H9 (cell line): ENCODE data around the gene TNFRSF4. TPM values are rescaled to one million over a fixed set of nuclear protein-coding genes. Genes with fewer than 3 reads are reported as not detected.

Source experiments
- DNase-seq: peaks from one replicate; pipeline ENCODE4 v3.0.0-alpha.2; 2017
- H2AFZ ChIP-seq: one replicate; pipeline ENCODE4 v1.6.1; 2013; ENCODE audit warnings: mild to moderate bottlenecking, low read length, control low read depth, moderate library complexity
- H2AK5ac ChIP-seq: 2 replicates; pipeline ENCODE4 v1.6.1; 2013; ENCODE audit warnings: low read length, control low read depth, mixed read lengths; ENCODE audit not compliant: insufficient read length
- H2BK120ac ChIP-seq: one replicate; pipeline ENCODE4 v1.6.1; 2013; ENCODE audit warnings: low read depth, mild to moderate bottlenecking, low read length, control low read depth, inconsistent platforms; ENCODE audit not compliant: poor library complexity, severe bottlenecking
- H2BK12ac ChIP-seq: 2 replicates; pipeline ENCODE4 v1.6.1; 2013; ENCODE audit warnings: low read length, control low read depth, mixed read lengths, low read depth; ENCODE audit not compliant: insufficient read length
- H2BK15ac ChIP-seq: 2 replicates; pipeline ENCODE4 v1.6.1; 2013; ENCODE audit warnings: low read depth, low read length, control low read depth
- H2BK20ac ChIP-seq: one replicate; pipeline ENCODE4 v1.6.1; 2013; ENCODE audit warnings: low read depth, mild to moderate bottlenecking, low read length, control low read depth, inconsistent platforms; ENCODE audit not compliant: poor library complexity, severe bottlenecking
- H2BK5ac ChIP-seq: 2 replicates; pipeline ENCODE4 v1.6.1; 2013; ENCODE audit warnings: low read length, control low read depth, mixed read lengths; ENCODE audit not compliant: insufficient read length
- H3K14ac ChIP-seq: 2 replicates; pipeline ENCODE4 v1.6.1; 2013; ENCODE audit warnings: low read length, control low read depth; ENCODE audit not compliant: insufficient read depth
- H3K18ac ChIP-seq: 2 replicates; pipeline ENCODE4 v1.6.1; 2013; ENCODE audit warnings: low read depth, mild to moderate bottlenecking, mixed read lengths, low read length, control low read depth; ENCODE audit not compliant: insufficient read length
- H3K23ac ChIP-seq: 2 replicates; pipeline ENCODE4 v1.6.1; 2013; ENCODE audit warnings: low read length, control low read depth, mixed read lengths, low read depth; ENCODE audit not compliant: insufficient read length
- H3K23me2 ChIP-seq: 2 replicates; pipeline ENCODE4 v1.6.1; 2013; ENCODE audit warnings: low read depth, mild to moderate bottlenecking, mixed read lengths, low read length, control low read depth; ENCODE audit not compliant: insufficient read length, poor library complexity, severe bottlenecking
- H3K27ac ChIP-seq: 2 replicates; pipeline ENCODE4 v1.5.1; 2013; ENCODE audit warnings: low read length, control low read depth, mixed read lengths, low read depth; ENCODE audit not compliant: insufficient read length
- H3K27me3 ChIP-seq: 2 replicates; pipeline ENCODE4 v1.6.1; 2013; ENCODE audit warnings: low read length, control low read depth, inconsistent platforms; ENCODE audit not compliant: insufficient read depth
- H3K4ac ChIP-seq: 2 replicates; pipeline ENCODE4 v1.6.1; 2013; ENCODE audit warnings: low read depth, mild to moderate bottlenecking, control low read depth, inconsistent platforms, low read length, moderate library complexity
- H3K4me1 ChIP-seq: 2 replicates; pipeline ENCODE4 v1.6.1; 2013; ENCODE audit warnings: low read length, control low read depth, inconsistent platforms; ENCODE audit not compliant: insufficient read depth
- H3K4me2 ChIP-seq: 2 replicates; pipeline ENCODE4 v1.6.1; 2013; ENCODE audit warnings: low read length, control low read depth, mixed read lengths; ENCODE audit not compliant: insufficient read length, insufficient read depth
- H3K56ac ChIP-seq: 2 replicates; pipeline ENCODE4 v1.6.1; 2013; ENCODE audit warnings: low read depth, mild to moderate bottlenecking, mixed read lengths, low read length, control low read depth; ENCODE audit not compliant: insufficient read length
- H3K79me1 ChIP-seq: 2 replicates; pipeline ENCODE4 v1.6.1; 2013; ENCODE audit warnings: low read depth, mild to moderate bottlenecking, moderate library complexity, low read length, control low read depth, inconsistent platforms; ENCODE audit not compliant: insufficient read depth, poor library complexity, severe bottlenecking
- H3K79me2 ChIP-seq: 2 replicates; pipeline ENCODE4 v1.6.1; 2013; ENCODE audit warnings: low read length, control low read depth, inconsistent platforms; ENCODE audit not compliant: insufficient read depth
- H3K9ac ChIP-seq: 2 replicates; pipeline ENCODE4 v1.6.1; 2013; ENCODE audit warnings: low read length, control low read depth, mixed read lengths; ENCODE audit not compliant: insufficient read length; ENCODE audit errors: extremely low read depth
- H3K9me3 ChIP-seq: one replicate; pipeline ENCODE4 v1.6.1; 2013; ENCODE audit warnings: low read depth, low read length, inconsistent platforms; ENCODE audit not compliant: control insufficient read depth
- H3T11ph ChIP-seq: one replicate; pipeline ENCODE4 v1.6.1; 2013; ENCODE audit warnings: mild to moderate bottlenecking, low read length, control low read depth, inconsistent platforms
- H4K20me1 ChIP-seq: one replicate; pipeline ENCODE4 v1.6.1; 2013; ENCODE audit not compliant: control insufficient read depth, insufficient read length, insufficient read depth
- H4K5ac ChIP-seq: 2 replicates; pipeline ENCODE4 v1.6.1; 2013; ENCODE audit warnings: low read depth, mild to moderate bottlenecking, mixed read lengths, low read length, control low read depth; ENCODE audit not compliant: insufficient read length
- H4K8ac ChIP-seq: replicated peaks from 2 replicates; pipeline ENCODE4 v1.6.1; 2013; ENCODE audit warnings: low read length, control low read depth, mixed read lengths, low read depth; ENCODE audit not compliant: insufficient read length
- H4K91ac ChIP-seq: 2 replicates; pipeline ENCODE4 v1.6.1; 2013; ENCODE audit warnings: low read depth, mild to moderate bottlenecking, moderate library complexity, mixed read lengths, low read length, control low read depth; ENCODE audit not compliant: insufficient read length
- H3K27ac Mint-ChIP-seq, 3 experiments: 2 replicates in 2 of 3; 3 replicates in 1 of 3; pipeline ENCODE4 v1.8.0; 2020 to 2021; ENCODE audit warnings: mixed read lengths in 3 of 3, mild to moderate bottlenecking in 1 of 3, moderate library complexity in 1 of 3
- H3K27me3 Mint-ChIP-seq: 2 replicates; pipeline ENCODE4 v1.8.0; 2021; ENCODE audit warnings: low read depth, mild to moderate bottlenecking, moderate library complexity, mixed read lengths
- H3K36me3 Mint-ChIP-seq, 3 experiments: 2 replicates in 2 of 3; 3 replicates in 1 of 3; pipeline ENCODE4 v1.8.0; 2020 to 2021; ENCODE audit warnings: low read depth in 3 of 3, mixed read lengths in 3 of 3; ENCODE audit not compliant: insufficient read depth in 1 of 3
- H3K4me1 Mint-ChIP-seq, 2 experiments: 2 replicates each; pipeline ENCODE4 v1.8.0; 2020; ENCODE audit warnings: mixed read lengths in 2 of 2
- H3K4me3 Mint-ChIP-seq, 2 experiments: 2 replicates in 1 of 2; 3 replicates in 1 of 2; pipeline ENCODE4 v1.8.0; 2020 to 2021; ENCODE audit warnings: mild to moderate bottlenecking in 2 of 2, mixed read lengths in 2 of 2, moderate library complexity in 1 of 2
- H3K9me3 Mint-ChIP-seq, 2 experiments: 2 replicates in 1 of 2; 3 replicates in 1 of 2; pipeline ENCODE4 v1.8.0; 2020; ENCODE audit warnings: mild to moderate bottlenecking in 2 of 2, mixed read lengths in 2 of 2, moderate library complexity in 1 of 2
- WGBS: extraction: QIAGEN DNeasy Blood & Tissue Kit; methylation state at CpG from one replicate; pipeline ENCODE4 v1.1.7; 2013; ENCODE audit warnings: missing lambda C conversion rate, low lambda C conversion rate, mixed read lengths; ENCODE audit not compliant: insufficient read length; ENCODE audit errors: extremely low coverage; 5-methylcytosine and 5-hydroxymethylcytosine counted together
- total RNA-seq: library from RNA; stranded (reverse); gene quantifications from 2 replicates; pipeline ENCODE4 v1.2.1, GENCODE V29; 2021
- TF ChIP-seq, protein P1 (sequence below): fragments of 200-600 bp; sonication (generic); conservative IDR thresholded peaks from 3 replicates; pipeline ENCODE4 v1.8.0; 2021; ENCODE audit warnings: antibody characterized with exemption, mild to moderate bottlenecking

TNFRSF4 gene
- total RNA-seq, 1 experiment from 2014 or later: 0.24 TPM

DNA sequence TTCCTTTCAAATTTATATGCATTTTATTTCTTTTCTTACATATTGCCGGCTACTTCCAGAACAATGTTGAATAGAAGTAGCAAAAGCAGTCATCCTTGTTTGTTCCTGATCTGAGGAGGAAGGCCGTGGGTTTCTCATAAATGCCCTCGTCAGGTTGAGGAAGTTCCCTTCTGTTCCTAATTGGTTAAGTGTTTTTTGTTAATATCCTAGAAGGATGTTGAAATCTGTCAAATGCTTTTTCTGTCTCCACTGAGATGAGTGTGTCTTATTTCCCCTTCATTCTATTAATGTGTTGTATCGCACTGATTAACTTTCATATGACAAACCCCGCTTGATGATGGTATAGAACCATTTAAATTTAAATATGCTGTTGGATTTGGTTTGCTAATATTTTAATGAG lies 24.8 kb downstream of the TNFRSF4 start:
- Histone ChIP-seq H3K14ac (no peak overlapping the region), H2BK12ac (no peak overlapping the region), H3K56ac (no peak overlapping the region), H2AFZ (no peak overlapping the region), H3K9me3 (peaks cover 12% of the 10 kb centered on the region), H3K79me1 (no peaks in the 10 kb centered on the region), H4K8ac (no peak overlapping the region), H2BK120ac (no peak overlapping the region), H3K79me2 (no peaks in the 10 kb centered on the region), H3K23ac (no peak overlapping the region), H3K4me2 (no peak overlapping the region), H4K5ac (no peak overlapping the region), H3K27ac (no peak overlapping the region), H3K27me3 (no peaks in the 10 kb centered on the region), H3K23me2 (no peaks in the 10 kb centered on the region), H2BK5ac (no peak overlapping the region), H4K20me1 (no peaks in the 10 kb centered on the region), H3T11ph (no peak overlapping the region), H2BK20ac (no peak overlapping the region), H3K9ac (no peak overlapping the region), H3K4me1 (no peaks in the 10 kb centered on the region), H2BK15ac (no peak overlapping the region), H4K91ac (no peak overlapping the region), H3K4ac (no peak overlapping the region), H3K18ac (no peak overlapping the region), H2AK5ac (no peak overlapping the region)
- Mint-ChIP-seq H3K4me3 (no peak overlapping the region), H3K36me3 (peaks cover 0 to 11% (median 7%) of the 10 kb centered on the region in 3 experiments; a peak in 6 of 7 replicates), H3K4me1 (no peaks in the 10 kb centered on the region), H3K27me3 (peaks cover 26% of the 10 kb centered on the region), H3K27ac (no peak overlapping the region), H3K9me3 (peaks cover 27 to 31% of the 10 kb centered on the region in 2 experiments)
- TF ChIP-seq, protein P1, sequence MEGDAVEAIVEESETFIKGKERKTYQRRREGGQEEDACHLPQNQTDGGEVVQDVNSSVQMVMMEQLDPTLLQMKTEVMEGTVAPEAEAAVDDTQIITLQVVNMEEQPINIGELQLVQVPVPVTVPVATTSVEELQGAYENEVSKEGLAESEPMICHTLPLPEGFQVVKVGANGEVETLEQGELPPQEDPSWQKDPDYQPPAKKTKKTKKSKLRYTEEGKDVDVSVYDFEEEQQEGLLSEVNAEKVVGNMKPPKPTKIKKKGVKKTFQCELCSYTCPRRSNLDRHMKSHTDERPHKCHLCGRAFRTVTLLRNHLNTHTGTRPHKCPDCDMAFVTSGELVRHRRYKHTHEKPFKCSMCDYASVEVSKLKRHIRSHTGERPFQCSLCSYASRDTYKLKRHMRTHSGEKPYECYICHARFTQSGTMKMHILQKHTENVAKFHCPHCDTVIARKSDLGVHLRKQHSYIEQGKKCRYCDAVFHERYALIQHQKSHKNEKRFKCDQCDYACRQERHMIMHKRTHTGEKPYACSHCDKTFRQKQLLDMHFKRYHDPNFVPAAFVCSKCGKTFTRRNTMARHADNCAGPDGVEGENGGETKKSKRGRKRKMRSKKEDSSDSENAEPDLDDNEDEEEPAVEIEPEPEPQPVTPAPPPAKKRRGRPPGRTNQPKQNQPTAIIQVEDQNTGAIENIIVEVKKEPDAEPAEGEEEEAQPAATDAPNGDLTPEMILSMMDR: no peak
- WGBS: no CpG with 5 or more reads among the region's 5 CpGs
- DNase-seq: no peak
